Measurements from ENCODE around the gene NIPAL1.

The NIPAL1 gene

DNA sequence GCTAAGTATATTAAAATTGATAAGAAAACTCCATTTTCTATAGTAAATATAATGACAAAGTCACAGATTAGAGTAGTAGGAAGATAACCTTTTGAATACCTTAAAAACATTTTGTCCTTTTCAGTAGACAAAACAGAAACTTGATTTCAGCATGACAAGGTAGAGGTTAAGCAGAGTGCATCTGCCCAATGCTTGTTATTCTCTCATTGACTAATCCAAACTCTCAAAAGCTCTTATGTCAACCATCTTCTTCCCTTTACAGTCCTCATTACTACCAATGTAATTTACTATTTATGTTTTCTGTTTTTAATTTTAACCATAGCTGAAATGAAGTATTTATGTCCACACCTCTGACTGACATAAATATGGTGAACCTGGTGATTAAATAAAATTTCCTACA is 11.1 kb downstream of the NIPAL1 start:
- DNase-seq (ENCODE audit: low spot score) = no peak

DNA sequence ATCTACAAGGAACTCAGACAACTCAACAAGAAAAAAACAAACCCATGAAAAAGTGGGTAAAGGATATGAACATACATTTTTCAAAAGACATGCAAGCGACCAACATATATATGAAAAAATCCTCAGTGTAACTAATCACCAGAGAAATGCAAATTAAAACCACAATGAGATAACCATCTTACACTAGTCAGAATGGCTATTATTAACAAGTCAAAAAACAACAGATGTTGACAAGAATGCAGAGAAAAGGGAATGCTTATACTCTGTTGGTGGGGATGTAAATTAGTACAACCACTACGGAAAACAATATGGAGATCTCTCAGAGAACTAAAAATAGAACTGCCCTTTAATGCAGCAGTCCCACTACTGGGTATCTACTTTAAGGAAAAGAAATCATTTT is 12.1 kb downstream of the NIPAL1 start:
- DNase-seq (ENCODE audit: low spot score) = peak; percentile 32

DNA sequence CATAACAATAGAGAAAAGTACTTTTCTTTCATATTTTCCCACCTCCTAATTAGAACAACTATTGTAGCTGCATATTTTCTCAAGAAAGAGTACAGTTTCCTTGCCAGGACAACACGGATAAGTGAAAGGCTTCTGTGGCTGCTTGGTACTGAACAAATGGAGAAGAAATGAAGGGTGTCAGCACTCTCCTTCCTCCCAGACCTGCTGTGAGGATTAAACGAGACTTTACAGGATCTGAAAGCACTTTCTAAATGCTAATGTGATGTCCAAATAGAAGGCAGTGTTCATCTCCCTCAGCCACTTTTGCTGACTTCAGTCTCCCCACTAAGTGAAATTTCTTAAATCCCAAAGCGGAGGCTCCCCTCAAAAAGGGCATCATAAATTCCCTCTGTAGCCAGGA is 13.9 kb downstream of the NIPAL1 start:
- DNase-seq (ENCODE audit: low spot score) = no peak

GRCh38 chr4:48031802-48032525 is 15.4 kb downstream of the NIPAL1 start:
- DNase-seq (ENCODE audit: low spot score) = no peak

GRCh38 chr4:48032721-48033120 is 16.1 kb downstream of the NIPAL1 start:
- no peak for DNase-seq (ENCODE audit: low spot score)

GRCh38 chr4:48033412-48033811 is 16.8 kb downstream of the NIPAL1 start:
- no peak for DNase-seq (ENCODE audit: low spot score)

GRCh38 chr4:48033825-48034413 is 17.3 kb downstream of the NIPAL1 start:
- peak; percentile 84 for DNase-seq (ENCODE audit: low spot score)

DNA sequence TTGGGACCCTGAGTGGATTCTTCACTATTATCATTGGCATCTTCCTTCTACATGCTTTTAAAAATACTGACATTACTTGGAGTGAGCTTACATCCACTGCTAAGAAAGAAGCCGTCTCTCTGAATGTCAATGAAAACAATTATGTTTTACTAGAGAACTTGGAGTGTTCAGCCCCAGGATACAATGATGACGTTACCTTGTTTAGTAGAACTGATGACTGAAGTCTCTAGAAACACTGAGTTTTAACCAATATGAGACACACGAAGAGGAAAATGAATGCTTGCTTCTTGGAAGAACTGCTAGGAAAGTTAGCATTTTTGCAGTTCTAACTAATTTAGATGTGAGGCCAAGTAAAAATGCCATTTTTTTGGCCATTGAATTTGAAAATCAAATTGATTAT is 19.4 kb downstream of the NIPAL1 start:
- DNase-seq (ENCODE audit: low spot score) = no peak

- no peak for DNase-seq (ENCODE audit: low spot score)
These were observed 20.5 kb downstream of the NIPAL1 start for GRCh38 chr4:48037117-48037462.

- no peak for DNase-seq (ENCODE audit: low spot score)
These were observed 22.1 kb downstream of the NIPAL1 start for GRCh38 chr4:48038666-48039065.

GRCh38 chr4:48039561-48039960 is 23.0 kb downstream of the NIPAL1 start:
- DNase-seq (ENCODE audit: low spot score) = no peak

- DNase-seq (ENCODE audit: low spot score) = no peak
These were observed 25.1 kb downstream of the NIPAL1 start for GRCh38 chr4:48041535-48042137.

GRCh38 chr4:48042979-48043461 is 26.4 kb downstream of the NIPAL1 start:
- no peak for DNase-seq (ENCODE audit: low spot score)

GRCh38 chr4:48043504-48043903 is 26.9 kb downstream of the NIPAL1 start:
- no peak for DNase-seq (ENCODE audit: low spot score)

- no peak for DNase-seq (ENCODE audit: low spot score)
These were observed 27.7 kb downstream of the NIPAL1 start for GRCh38 chr4:48044298-48044697.

DNA sequence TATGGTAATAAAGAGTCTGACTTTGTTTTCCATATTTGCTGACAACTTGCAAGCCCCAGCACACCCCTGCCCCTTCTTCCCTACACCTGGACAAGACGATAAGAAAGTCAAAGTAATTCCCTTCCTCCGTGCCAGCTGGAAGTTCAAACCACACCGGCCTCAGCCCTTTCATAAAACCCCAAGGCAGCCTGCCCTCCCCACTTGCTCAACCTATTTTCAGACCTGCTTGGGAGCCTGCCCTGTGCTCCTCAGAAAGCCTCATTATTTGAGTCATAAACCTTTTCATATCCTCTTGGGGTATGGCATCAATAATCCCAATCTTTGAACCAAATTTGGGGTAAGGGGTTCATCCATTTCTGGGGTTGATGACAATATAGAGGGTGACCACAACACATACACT is 29.5 kb downstream of the NIPAL1 start:
- no peak for DNase-seq (ENCODE audit: low spot score)

- DNase-seq (ENCODE audit: low spot score) = peak; percentile 90
These were observed 30.9 kb downstream of the NIPAL1 start for GRCh38 chr4:48047421-48047844.

- DNase-seq (ENCODE audit: low spot score) = peak; percentile 33
These were observed 31.3 kb downstream of the NIPAL1 start for GRCh38 chr4:48047896-48048295.

GRCh38 chr4:48049483-48049882 is 32.9 kb downstream of the NIPAL1 start:
- DNase-seq (ENCODE audit: low spot score) = no peak

- DNase-seq (ENCODE audit: low spot score) = no peak
These were observed 34.5 kb downstream of the NIPAL1 start for GRCh38 chr4:48051078-48051477.

DNA sequence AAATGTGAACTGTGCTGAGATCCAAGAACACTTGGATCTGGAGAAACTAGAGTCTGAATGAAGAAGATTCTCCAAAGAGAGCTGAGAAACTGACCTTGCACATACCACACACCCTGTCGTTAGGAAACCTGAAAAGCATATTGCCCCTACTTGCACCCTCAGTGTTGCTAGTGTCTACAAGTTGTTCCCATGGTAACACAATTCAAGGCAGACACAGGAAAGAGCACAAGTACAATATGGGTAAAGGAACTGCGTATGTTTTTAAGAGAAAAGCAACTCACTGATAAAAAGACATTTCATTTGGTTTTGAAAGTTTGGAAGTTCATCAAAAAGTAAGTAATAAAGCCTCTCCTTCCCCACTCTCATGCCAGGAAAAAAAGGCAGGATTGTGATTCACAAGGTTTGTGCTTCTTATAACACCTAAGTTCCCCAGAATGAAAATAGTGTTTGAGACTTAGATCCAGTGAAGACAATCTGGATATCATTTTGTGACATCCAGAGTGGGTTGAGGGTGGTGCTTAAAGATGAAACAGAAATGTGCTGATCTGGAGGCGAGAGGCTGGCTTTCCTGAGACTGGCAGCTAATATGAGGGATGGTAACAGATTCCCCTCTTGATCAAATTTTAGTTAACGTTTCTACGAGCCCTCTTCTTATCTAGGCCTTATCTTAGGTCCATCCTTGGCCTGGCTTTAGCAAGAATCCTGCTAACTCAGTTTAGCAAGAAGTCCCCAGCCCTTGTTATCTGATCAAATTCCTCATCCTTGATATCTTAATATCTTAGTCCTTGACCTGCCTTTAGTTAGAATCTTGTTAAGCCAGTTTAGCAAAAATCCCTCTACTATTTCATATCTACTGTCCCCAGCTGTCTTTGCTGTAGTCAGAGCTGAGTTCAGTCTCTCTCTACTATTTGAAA is 42.3 kb downstream of the NIPAL1 start:
- no peak for DNase-seq (ENCODE audit: low spot score)

DNA sequence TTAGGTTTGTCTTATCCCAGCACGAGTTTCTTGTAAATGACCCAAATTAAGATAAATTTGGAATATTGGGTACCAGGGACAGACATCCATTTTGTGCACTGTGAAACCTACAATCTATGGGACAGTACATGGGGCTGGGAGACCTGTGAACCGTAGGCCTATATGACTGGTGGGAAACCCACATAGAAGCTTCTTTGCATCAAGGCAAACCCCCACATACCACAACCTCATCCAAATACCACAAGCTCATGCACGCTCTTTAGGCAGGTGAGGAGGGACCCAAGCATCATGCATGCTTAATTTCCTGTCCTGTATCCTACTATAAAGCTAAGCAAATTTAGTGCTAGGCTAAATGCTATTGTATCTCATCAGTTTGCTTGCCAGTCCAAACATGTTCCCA is 47.8 kb downstream of the NIPAL1 start:
- no peak for DNase-seq (ENCODE audit: low spot score)
